ENCODE measurements around the gene LUC7L3.

The LUC7L3 gene

DNA sequence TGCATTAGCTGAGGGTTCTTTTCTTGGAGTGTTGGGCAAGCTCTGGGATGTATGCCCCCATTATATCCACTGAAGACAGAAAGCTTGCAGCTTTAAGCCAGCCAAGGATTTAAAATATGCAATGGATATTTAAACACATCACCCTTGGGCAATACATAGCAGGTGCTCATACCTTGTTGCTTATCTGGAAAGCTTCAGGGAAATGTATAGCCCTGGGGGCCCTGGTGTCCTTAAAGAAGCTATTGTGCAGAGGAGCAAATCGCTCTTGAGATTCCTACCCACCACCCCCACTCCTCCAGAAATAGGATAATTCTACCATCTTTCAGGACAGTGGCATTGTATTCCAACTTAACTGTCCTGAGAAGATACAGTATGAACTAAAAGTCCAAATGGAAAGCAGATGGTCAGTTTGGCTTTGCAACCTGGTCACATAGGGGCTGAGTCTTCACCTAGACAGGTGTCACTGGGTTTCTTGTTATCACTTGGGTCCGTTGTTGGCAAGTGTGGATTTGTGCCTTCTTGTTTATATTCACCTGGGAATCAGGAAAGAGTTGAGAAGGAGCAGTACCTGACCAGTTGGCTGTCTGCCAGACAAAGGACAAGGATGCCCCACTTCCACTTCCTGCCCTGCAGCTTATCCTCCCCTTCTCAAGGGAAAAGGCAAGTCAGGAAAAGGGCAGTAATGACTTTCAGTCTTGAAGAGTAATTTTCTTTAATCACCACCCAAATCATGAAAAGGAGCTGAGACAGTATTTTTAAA lies 44.5 kb downstream of the LUC7L3 start:
- DNase-seq = peak; percentile 2

DNA sequence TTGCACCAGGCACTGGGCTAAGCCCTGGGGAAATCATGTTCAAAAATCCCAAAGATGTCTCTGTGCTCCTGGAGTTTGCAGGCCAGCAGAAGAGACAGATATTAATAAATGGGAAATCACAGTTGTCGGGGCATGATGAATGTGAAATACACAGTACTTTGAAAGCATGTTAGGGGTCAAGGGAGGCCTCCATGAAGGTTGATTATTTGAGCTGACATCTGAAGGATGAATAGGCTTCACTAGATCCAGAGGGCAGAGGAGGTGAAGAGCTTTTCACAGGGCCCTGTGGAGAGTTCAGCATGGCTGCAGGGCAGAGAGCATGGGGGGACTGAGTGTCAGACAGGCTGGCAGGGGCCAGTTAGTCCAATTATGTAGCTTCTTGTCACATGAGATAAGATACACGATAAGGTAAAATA lies 45.3 kb downstream of the LUC7L3 start:
- no peak for DNase-seq

GRCh38 chr17:50765454-50766221 lies 46.2 kb downstream of the LUC7L3 start:
- no peak for DNase-seq

GRCh38 chr17:50766222-50767023 lies 47.0 kb downstream of the LUC7L3 start:
- no peak for DNase-seq

- no peak for DNase-seq
Observed at GRCh38 chr17:50767030-50767429, 47.6 kb downstream of the LUC7L3 start.

GRCh38 chr17:50767446-50767845 lies 48.0 kb downstream of the LUC7L3 start, which contains the start of gene ANKRD40CL:
TSS of gene ANKRD40CL (minus strand) at chr17:50767518. CDS start at chr17:50766913, 605 bp downstream.
- DNase-seq = no peak

DNA sequence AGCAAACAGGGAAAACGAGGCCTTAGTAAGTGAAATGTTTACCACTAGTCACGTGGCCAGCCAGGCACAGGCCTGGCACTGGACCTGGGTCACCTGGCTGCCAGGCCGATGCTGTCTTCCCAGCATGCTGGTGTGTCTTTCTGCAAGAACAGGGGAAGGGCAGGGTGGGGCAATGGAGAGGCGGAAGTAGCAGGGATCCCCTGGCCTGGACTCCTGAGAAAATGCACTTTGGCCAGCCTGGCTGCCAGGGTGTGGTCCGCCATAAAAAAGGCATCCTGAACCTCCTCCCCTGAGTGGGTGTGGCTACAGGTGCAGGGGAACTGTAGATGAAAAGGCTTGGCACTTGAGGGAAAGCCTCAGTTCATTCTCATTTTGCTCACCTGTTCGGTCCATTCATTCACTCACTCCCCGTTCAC lies 49.0 kb downstream of the LUC7L3 start:
- no peak for DNase-seq

GRCh38 chr17:50769884-50770283 lies 50.5 kb downstream of the LUC7L3 start:
- no peak for DNase-seq

- DNase-seq = no peak
Observed at GRCh38 chr17:50770346-50770745, 50.9 kb downstream of the LUC7L3 start.

GRCh38 chr17:50771991-50772785 lies 52.8 kb downstream of the LUC7L3 start:
- DNase-seq = no peak

- DNase-seq = no peak
Observed at GRCh38 chr17:50774225-50774803, 54.9 kb downstream of the LUC7L3 start.

DNA sequence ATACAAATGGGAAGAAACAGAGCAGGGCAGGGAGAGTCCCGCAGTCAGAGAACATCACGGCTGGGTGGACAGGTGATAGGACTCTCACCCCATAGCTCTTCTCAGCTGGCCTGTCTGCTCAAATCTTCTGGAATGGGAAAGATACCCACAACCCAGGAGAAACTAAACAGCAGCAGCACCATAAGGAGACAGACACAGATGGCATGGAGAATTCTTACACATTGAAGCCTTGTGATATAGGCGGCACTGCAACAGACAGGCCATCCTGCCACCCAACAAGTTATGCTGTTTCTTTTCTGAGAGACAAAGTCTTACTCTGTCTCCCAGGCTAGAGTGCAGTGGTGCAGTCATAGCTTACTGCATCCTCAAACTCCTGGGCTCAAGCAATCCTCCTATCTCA lies 56.5 kb downstream of the LUC7L3 start:
- DNase-seq = no peak

- no peak for DNase-seq
Observed at GRCh38 chr17:50778471-50778870, 59.1 kb downstream of the LUC7L3 start.

DNA sequence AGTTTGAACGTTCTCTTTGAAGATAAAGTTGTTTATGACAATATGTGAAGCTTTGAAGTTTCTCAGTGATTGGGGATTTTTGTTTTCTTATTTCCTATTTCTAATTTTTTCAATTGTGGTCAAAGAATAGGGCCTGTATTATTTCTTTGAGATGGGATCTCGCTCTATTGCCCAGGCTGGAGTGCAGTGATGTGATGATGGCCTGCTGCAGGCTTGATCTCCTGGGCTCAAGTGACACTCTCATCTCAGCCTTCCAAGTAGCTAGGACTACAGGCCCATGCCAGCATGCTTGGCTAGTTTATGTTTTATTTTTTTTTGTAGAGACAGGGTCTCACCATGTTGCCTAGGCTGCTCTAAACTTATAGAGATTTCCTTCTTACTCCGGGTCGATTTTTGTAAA lies 59.6 kb downstream of the LUC7L3 start:
- DNase-seq = no peak

- no peak for DNase-seq
Observed at GRCh38 chr17:50779747-50780353, 60.4 kb downstream of the LUC7L3 start.

DNA sequence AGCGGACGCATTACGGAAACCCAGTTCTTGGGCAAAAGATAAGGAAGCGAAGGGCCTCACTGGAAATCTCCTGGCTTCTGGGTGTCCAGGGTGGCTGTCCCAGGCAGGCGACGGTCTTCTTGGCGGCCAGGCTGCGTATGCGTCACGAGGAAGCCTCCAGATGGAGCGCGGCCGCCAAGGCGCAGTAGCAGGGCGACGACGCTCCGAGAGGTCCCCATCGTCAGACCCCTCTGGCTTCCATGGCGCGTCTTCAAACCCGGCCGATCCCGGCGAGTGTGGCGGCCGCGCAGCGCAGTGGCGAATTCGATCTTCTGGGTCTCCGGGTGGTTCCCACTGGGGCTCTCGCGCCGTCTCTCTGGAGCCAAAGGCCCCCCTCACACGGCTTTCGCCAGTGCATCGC lies 61.8 kb downstream of the LUC7L3 start:
- no peak for DNase-seq

DNA sequence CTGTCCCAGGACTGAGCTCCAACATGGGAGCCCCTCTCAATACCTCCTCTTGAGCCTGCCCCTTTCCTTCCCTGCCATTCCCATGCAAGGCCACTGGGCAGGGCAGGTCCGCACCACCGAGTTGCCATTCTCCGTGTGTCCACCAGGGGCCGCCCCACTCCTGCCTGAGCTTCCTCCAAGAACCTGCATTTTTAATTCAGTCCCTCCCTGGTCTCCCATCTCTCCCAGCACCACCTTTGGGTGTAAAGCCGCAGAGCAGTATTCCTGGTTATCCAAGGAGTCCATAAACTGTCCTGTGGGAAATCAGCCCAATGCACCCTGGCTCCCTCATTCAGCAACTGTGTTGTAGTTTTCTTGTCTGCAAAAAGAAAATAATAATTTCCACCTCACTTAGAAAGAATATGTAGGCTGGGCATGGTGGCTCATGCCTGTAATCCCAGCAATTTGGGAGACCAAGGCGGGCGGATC lies 63.8 kb downstream of the LUC7L3 start:
- peak; percentile 74 for DNase-seq

DNA sequence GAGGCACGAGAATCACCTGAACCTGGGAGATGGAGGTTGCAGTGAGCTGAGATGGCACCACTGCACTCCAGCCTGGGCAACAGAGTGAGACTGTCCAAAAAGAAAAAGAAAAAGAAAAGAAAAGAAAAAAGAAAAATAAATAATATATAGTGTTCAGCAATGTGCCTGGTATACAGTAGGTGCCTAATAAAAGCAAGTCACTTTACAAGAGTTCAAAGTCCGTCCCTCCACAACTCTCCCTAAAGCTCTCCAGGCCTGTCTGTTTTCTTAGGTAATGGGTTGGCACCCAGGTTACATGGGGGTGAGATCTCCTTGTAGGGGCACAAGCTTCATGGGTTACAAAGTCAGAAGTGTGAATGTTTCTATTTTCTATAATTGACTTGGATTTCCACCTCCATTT lies 64.5 kb downstream of the LUC7L3 start:
- no peak for DNase-seq

GRCh38 chr17:50785126-50785525 lies 65.7 kb downstream of the LUC7L3 start:
- no peak for DNase-seq

DNA sequence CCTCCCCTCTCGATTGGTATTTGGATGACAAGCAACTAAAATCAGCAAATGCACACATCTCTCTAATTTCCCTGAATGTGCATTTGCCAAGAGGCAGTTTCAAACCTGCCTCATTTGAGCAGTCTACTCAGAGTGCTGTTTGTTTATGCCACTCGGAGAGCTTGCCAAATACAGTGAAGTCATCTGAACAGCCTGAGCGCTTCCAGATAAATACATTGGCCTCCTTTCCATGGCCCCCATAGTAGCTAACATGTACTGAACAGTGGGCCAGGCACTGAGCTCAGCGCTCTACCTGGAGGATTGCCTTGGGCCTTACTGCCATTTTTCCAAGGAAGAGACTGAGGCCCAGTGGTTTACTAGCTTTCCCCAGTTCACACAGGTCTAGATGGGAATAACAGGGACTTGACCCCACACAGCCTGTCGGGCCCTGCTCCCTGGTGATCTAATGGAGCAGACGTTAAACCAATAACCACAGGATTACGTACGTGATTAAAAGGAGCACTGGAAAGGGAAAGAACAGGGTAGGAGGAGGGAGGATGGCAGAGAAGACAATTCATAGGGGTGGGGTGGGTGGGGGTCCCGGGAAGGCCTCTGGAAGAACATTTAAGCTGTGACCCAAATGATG lies 66.7 kb downstream of the LUC7L3 start:
- no peak for DNase-seq

GRCh38 chr17:50787106-50787505 lies 67.7 kb downstream of the LUC7L3 start:
- DNase-seq = no peak

All from NCI-H1105 (cell line).